SK-N-DZ (cell line): Measurements from ENCODE around the gene CHD1.

Experiments
- DNase-seq: peaks from one replicate; pipeline ENCODE4 v3.0.0-alpha.2; 2015; ENCODE audit warnings: low spot score

Gene CHD1

DNA sequence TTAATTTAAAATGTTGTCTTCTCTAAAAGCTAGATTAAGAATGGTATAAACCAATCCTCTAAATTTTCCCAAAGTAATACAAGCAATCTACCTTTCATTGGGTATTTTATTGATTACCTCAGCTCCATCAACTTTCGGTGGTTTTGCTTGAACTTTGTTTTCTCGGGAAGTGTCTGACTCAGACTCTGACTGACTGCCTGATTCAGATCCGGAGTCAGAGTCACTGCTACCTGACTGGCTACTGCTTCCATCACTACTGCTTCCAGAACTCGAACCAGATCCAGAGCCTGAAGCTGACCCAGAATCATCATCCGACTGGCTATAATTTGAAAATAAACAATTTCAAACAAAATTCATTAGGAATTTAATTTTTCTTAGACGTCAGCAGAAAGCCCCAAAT lies 24.0 kb downstream of the CHD1 start:
- no peak for DNase-seq

DNA sequence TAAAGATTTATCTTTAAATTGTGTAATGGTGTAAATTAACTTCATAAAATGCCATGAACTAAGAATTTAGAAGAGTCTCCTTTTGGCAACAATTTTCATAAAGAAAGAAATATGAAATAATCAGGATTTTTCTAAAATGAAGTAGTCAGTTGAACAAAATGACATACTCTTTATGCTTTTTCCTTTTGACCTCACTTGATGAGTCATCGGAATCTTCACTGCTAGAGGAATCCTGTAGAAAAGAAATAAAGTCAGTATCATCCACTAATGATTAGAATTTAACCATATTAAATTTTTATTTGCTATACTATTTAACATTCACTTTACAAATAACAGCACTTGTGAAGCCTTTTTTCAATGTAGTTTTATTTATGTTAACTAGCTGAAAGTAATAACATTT lies 26.1 kb downstream of the CHD1 start:
- no peak for DNase-seq

DNA sequence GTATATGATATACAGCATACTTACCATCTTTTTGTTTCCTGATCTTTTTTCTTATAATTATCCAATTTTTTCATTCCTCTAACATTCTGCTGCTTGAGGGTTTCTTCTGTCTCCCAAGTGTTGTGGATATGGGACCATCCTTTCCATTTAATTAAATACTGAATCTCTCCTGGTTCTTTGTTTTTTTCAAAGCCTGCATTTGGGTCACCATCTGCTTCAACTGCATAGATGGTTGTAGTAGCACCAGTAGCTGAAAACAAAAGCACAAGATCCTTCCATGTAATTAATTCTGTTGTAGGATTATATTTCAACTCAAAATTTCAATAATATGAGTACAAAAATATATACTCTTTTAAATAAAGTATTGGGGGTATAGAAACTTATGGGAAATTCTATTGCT lies 29.4 kb downstream of the CHD1 start:
- DNase-seq: no peak

DNA sequence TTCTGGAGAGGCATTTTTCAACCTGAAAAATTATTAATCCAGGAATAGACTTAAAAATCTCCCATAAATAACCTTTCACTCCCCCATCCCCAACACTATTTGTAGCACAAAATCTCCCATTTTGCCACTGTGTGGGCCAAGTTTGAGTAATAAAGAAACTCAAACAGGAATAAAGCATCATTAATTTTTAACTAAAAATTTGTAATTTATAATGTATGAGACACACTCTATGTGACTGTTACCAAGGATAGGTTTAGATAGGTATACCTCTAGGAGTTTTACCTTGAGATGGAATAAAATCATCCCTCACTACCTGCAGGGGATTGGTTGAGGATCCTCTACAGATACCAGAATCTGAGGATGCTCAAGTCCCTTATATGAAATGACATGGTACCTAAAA lies 30.1 kb downstream of the CHD1 start:
- DNase-seq: no peak

DNA sequence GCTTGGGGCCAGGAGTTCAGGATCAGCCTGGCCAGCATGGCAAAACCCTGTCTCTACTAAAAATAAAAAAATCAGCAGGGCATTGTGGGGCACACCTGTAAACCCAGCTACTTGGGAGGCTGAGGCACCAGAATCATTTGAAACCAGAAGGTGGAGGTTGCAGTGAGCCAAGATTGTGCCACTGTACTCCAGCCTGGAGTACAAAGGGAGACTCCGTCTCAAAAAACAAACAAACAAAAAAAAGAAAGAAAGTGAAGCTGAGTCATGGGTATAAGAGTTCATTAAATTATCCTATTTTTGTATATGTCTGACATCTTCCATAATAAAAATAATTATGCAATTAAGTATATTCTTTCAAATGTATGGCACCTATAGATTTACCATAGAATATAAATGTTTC lies 37.2 kb downstream of the CHD1 start:
- DNase-seq: no peak

DNA sequence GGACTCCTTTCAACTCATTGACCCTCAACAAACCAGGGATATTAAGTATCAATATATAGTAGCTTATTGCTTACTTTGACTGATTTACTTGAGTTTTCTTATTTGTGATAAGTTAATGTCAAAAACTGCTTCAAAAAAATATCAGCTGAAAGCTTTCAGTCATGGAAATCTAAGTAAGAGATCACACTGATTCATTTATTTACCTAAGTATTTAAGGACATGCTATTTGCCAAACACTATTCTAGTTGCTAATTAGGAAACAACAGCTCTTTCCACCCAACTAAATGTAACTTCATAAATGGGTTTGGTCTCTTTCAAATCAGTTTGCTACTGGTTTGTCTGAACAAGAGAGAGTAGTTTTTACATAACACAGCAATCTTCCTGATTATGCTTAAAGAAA lies 48.2 kb downstream of the CHD1 start:
- no peak for DNase-seq

DNA sequence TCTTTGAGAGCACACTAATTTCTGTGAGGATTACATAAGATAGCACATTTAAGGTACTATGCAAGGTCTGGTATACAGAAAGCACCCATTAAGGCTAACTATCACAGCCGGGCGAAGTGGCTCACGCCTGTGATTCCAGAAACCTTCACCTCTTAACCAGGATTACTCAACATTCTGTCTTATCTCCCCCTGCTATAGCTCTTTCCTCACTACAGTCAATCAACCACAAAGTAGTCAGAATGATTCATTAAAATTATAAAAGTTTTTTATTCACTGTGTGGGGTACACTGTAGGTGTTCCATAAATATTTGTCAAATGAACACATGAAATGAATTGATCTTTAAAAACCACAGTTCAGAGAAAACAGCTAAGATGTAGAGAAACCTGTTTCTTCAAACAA lies 48.7 kb downstream of the CHD1 start:
- DNase-seq: no peak

DNA sequence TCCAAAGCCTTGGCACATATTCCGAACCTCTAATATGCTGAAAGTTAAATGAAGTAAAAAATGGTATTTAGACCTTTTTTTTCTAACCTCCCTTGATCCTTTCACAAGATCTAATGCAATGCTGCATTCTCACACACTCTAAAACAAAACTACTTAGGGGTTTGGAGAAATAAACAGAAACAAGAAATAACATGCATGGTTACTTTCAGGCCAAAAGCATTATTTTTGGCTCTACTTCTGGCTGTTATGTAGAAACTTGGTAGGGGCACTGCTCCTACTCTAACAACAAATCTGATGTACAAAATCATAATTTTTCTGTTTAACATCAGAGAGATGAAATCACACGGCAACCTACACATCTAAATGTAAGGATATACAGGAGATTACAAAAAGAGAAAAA lies 51.2 kb downstream of the CHD1 start:
- no peak for DNase-seq

DNA sequence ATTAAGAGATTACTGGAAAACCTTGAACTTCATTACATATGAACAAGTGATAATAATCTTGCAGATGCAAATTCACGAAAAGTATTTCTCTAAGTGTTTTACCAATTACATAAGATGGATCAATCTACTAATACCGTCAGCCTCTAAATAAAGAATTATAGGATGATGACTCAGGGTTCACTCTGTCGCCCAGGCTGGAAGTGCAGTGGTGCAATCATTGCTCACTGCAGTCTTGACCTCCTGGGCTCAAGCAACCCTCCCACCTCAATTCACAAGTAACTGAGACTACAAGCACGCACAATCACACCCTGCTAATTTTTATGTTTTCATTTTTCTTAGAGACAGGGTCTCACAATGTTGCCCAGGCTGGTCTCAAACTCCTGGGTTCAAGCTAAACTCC lies 56.1 kb downstream of the CHD1 start:
- no peak for DNase-seq

DNA sequence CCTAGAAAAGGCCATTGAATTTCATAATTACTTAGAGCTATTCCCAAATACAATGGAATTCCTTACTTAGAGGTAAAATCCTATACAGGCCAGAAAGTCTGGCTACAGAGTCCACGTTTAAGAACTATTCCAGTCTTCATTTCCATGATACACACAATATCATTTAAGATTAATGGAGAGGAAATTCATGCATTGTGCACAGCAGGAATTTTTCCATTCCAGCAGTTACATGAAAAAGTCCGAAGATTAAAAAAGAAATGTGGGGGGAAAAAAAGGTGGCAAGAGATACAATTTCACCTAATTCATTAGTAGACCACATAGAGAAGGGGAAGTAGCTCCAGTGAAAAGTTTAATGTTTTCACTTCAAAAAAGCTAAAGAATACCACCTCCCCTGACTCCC lies 63.1 kb downstream of the CHD1 start:
- no peak for DNase-seq

DNA sequence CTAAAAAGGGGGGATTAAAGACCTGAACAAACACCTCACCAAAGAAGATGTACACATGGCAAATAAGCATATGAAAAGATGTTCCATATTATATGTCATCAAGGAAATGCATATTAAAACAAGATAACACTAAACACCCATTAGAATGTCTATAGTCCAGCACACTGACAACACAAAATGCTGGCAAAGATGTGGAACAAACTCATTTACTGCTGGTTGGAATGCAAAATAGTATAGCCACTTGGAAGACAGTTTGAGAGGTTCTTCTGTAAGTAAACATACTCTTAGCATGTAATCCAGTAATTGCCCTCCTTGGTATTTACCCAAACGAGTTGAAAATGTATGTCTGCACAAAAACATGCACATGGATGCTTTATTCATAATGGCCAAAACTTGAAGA lies 81.8 kb downstream of the CHD1 start:
- DNase-seq: no peak

DNA sequence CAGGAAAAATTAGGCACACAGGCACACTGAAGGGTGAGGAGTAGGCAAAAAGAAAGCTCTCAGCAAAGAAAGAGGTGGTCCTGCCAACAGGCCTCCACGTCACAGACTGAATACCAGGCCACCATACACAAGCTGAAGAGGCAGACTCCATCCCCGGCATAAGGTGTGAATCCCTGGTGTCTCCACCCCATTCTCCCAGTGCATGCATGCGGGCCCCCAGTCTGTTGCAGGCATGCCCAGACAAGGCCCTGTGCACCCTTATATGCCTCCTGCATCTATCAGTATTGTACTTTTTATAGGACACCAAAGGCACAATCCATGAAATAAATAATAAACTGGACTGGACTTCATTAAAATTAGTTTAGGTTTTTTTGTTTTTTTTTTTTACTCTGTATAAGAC lies 82.3 kb downstream of the CHD1 start:
- no peak for DNase-seq

DNA sequence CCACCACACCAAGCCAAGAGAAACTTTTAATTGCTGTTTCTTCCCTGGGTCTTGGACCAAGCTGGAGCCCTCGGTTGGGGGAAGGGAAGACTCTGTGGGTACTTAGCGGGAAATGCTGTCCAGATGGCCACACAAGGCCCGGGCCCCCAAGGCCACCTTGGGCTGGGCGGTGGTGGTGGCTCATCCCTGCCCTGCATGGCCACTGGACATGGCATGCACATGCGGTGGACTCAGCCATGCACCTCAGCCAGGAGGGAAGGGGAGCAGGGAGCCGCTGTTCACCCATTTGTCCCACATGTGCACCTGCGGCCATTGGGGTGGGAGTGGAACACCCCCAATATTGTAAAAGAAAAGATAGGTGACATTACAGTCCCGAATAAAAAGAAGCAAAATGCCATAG lies 82.9 kb downstream of the CHD1 start:
- DNase-seq: no peak

DNA sequence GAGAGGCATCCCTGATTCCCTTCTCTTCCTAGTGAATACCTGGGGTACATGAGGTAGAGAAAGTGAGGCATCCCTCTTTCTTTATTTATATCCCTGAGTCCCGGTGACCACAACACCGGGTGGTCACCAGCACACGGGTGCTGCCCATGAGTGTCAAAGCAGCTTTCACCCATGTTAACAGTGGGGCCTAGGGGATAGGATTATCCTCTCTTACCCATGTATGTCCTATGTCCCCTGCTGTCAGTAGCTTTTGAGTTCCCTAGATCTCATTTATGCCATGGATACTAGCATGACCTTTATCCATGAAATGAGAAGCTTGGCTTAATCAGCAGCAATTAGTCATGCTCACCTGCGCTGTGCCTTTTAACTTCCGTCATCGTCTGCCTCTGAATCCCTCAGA lies 83.9 kb downstream of the CHD1 start:
- no peak for DNase-seq

DNA sequence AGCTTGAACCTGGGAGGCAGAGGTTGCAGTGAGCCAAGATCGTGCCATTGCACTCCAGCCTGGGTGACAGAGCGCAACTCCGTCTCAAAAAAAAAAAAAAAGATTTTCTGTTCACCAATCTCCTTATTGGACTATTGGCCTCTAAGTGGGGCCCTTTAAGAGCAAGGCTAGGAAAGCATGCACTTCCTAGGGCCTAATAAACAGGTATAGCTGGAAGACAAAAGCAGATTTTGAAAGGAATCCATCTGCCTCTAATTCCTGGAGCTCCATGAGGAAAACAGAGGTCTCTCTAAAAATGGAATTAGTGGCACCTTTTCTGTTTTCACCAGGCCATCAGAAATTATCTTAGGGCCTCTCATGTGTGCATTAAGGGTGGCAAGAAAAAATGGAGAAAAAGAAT lies 85.3 kb downstream of the CHD1 start:
- DNase-seq: no peak

DNA sequence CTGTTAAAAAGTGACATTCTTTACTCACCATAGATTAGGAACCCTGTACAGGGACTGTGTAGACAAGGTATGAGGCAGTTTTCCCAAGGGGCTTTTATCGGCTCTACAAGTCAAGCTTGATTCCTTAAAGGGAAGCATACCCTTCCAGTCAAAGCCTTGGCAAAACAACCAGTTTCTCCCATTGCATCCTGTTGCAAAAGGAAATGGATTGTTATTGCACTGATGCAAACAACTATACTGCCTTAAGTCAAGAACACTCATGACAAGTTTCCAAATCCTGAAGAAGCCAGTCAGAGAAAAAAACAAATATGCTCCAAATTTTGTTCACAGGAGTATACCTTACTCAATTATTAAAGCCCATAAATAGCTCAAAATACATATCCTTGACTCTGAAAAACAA lies 87.9 kb downstream of the CHD1 start:
- DNase-seq: no peak

DNA sequence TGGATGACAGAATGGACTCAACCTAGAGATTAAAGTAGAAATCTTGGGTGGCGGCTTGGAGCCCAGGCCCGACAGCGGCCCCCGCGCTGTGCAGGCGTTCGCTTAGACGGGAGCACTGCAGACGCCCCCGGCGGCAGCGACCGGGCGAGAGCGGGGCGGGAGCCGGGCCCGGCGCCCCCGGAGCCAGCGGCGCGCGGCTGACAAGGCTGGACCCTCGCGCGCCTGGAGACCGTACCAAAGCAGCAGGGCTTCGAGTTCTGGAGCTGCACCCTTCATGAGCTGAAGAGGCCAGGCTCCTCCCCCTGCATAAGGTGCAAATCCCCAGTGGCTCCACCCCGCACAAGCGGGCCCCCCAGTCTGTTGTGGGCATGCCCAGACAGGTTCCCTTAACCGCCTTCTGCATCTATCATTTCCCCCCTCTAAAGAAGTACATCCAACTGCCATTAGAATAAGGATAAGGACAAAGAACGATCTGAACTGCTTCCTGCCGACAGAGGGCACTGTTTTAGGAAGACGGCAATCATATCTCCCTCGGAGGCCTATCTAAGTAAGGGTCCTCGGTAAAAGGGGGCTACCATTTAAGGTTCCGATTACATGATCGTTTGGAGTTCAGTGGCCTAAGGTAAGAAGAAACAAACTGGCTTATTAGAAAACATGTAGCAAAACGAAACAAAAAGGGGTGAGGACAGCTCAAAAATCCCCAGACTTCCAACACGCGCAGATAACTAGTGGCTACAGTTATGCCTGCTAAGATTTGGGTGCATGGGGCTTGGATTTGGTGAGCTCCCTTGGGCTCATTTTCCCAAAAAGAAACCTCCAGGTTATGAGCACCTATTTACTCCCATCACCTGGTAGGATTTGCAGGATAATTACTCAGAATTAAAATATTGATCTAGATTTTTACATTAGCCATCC lies 89.1 kb downstream of the CHD1 start:
- peak; percentile 61 for DNase-seq

DNA sequence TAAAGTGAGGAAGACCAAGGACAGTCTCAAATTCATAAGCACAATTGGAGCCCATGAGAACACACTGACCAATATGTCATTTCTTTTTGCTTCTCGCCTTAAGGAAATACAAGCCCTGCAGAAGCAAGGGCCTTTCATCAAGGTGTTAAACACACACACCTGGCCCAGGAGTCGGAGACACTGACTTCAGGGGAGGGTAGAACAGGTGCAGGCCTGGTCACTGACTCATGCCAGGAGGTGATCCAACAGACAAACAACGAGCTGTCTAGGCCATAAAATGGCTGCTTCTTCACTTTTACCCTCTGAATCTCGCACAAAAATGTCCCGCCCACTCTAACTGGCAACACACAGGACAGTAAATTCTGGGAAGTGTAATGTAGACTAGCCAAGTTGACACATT lies 92.6 kb downstream of the CHD1 start:
- no peak for DNase-seq

DNA sequence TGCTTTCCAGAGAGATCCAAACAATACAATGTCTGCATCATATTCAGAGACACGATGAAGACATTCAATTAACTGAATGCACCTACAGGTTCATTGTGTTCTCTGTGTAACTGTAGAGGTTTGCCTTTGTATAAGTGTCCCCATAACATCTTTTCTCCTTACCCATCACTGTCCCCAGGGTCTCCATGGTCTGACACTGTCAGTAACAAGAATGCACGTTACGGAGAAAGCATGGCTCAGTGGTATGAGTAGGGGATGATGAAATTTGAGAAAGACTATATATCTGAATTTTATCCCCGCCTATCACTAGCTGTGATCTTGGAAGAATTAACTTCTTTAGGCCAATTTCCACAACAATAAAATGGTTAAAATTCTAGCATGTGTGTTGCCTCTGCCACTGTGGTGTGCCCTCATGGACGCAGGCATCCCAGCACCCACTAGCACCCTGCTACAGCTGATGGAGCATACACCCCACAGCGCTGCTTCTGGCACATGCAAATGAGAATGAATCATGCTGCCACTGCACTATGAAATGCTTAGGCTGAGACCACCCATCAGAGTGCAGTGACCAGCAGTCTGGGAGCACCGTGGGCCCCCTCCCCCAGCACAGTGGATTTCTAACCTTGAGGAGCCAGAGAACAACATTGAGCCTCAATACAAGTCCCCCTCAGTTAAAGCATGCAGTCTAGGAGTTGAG lies 101.1 kb downstream of the CHD1 start:
- no peak for DNase-seq

DNA sequence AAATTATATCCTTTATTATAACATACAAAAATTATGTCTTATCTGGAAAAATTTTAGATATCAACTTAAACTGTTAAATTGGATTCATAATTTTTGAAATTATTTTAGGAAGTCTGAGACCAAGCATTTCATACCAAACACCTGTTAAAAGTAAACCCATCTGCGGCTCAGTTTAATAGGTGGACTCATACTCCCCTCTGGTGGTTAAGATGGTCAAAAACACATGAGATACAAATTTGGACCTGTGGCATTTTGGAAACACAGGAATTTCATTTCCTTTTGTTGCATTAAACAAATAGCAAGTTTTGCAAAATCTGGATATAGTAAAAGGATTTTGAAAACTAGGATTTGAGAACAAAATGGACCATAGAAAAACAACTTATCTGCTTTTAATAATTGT lies 101.6 kb downstream of the CHD1 start:
- DNase-seq: peak; percentile 49

DNA sequence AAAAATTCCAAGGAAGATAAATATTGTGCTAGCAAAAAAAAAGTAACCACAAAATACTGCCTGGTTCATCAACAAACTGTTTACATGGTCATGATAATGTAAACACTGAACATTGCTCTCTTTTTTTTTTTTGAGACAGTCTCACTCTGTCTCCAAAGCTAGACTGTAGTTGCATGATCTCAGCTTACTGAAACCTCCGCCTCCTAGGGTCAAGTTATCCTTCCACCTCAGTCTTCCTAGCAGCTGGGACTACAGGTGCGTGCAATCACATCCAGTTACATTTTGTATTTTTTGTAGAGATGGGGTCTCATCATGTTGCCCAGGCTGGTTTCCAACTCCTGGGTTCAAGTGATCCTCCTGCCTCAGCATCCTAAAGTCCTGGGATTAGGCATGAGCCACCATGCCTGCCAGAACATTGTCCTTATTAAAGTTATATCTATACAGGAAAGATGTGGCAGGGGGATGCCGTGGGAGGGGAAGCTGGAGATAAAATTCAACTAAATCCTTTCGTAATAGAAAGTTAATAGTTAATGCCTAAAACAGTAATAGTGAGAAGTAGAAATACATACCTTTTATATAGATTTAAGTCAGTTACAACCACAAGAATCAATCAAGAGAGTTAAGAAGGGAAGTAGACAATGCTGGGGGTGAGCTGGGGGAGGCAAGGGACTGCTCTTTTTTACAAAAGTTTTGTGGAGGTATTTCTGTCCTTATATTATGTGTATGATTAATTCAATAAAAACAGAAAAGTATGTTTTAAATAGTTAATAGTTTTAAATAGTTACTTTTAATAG lies 103.0 kb downstream of the CHD1 start:
- no peak for DNase-seq

DNA sequence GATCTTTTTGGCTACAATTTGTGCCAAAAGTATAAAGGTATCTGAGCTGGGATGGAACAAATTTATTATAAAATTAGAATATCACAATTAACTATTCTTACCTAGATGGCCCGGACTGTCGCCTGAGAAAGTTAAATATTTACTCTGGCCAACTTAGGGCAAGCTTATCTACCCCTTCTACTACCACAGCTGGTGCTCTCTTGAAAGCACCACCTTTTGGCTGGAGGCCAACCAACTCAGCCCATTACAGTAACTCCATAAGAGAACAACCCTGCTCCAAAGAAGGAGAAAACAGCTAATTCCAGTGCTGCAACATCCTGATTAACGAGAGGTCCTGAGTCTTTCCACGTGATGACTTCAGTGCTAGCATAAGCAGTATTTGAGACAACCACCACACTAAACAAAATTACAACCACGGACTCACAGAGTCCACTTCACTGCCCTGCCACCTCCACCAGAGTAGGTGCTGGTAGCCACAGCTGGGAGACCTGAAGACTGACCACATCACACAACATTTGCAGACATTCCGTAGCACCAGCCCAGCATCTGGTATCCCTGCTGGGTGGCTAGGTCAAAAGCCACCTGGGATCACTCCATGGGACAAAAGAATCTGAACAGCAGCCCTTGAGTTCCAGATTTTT lies 112.1 kb downstream of the CHD1 start:
- no peak for DNase-seq
